Measurements from ENCODE around the gene NPL. TPM values are rescaled to one million over a fixed set of nuclear protein-coding genes. Genes with fewer than 3 reads are reported as not detected.

Gene NPL
- total RNA-seq, 2 experiments from 2014 or later: 2.2 to 6.3 TPM

DNA sequence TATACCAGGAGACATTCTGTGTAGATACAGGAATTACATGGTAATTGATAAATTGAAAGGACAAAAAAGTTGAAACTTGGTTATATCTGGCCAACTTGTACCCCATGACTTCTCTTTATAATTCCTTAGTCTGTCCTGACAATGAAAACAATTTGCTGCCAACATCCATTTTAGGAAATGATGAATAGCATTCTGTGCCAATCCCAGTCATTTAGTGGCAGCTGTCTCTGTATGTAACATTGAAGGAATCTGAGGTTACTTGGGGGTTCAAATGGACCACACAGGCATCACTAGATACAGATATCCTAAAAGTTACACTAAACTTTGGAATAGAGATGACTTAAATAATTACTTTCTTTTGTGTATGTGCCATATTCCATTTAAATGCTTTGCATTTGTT lies 87.8 kb downstream of the NPL start:
- 0 out of 2 replicates have a peak, but pooled peaks cover 4% of the 10 kb centered on the region for H4K20me1 ChIP-seq (ENCODE audit: insufficient read depth, low read length)
- intact Hi-C loops (cut with micrococcal nuclease; ENCODE audit: unreplicated experiment): no loop called here
- no TSS peak for BruUV-seq (replicated peaks)
- no peak for DNase-seq (ENCODE audit: low spot score)
- ChIA-PET CTCF (ENCODE audit: unreplicated experiment) (no interaction called here), POLR2A (no interaction called here)
- no peaks in the 10 kb centered on the region for H3K9me2 ChIP-seq (ENCODE audit: insufficient read depth, low read length)
- H3K4me3 ChIP-seq (ENCODE audit: low read depth, low read length, poor library complexity, severe bottlenecking): no peak overlapping the region
- peaks cover 8% of the 10 kb centered on the region; the same call in 1 of the 2 replicates for H3K79me2 ChIP-seq (ENCODE audit: insufficient read depth, low read depth, low read length)
- no peak overlapping the region for H3K27ac ChIP-seq (ENCODE audit: low read depth, low read length, poor library complexity, severe bottlenecking)
- H3K4me1 ChIP-seq (ENCODE audit: insufficient read depth, low read length, poor library complexity, severe bottlenecking): no peaks in the 10 kb centered on the region
- H3K4me2 ChIP-seq (ENCODE audit: low read length): no peak overlapping the region
- H3K36me3 ChIP-seq (ENCODE audit: insufficient read depth, low read length): peaks cover 100% of the 10 kb centered on the region
- no peaks in the 10 kb centered on the region for H3K9me3 ChIP-seq (ENCODE audit: low read length)
- TF ChIP-seq EZH2phosphoT487 (IDR thresholded peaks at IDR 0.05; ENCODE audit: borderline replicate concordance, low read depth, low read length): no peak
- TF ChIP-seq, protein P1, sequence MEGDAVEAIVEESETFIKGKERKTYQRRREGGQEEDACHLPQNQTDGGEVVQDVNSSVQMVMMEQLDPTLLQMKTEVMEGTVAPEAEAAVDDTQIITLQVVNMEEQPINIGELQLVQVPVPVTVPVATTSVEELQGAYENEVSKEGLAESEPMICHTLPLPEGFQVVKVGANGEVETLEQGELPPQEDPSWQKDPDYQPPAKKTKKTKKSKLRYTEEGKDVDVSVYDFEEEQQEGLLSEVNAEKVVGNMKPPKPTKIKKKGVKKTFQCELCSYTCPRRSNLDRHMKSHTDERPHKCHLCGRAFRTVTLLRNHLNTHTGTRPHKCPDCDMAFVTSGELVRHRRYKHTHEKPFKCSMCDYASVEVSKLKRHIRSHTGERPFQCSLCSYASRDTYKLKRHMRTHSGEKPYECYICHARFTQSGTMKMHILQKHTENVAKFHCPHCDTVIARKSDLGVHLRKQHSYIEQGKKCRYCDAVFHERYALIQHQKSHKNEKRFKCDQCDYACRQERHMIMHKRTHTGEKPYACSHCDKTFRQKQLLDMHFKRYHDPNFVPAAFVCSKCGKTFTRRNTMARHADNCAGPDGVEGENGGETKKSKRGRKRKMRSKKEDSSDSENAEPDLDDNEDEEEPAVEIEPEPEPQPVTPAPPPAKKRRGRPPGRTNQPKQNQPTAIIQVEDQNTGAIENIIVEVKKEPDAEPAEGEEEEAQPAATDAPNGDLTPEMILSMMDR (conservative IDR thresholded peaks at IDR 0.05; ENCODE audit: low read length): no peak
- no peak overlapping the region for H2AFZ ChIP-seq (ENCODE audit: low read length)

DNA sequence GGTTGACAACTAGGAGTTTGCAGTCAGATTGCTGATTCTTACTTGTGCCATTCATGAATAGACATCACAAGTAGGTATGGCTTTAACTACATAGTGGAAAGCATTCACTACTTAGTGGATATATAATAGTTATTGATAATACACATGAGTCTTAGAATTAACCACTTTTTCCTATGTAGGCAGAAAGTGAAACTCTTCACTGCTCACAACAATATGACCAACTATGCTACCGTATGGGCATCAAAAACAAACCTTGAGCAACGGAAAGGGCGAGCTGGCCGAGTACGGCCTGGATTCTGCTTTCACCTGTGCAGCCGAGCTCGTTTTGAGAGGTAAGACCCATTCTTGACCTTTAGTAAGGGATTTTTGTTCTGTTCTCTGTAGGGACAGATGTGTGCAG lies 88.3 kb downstream of the NPL start:
- intact Hi-C loops (cut with micrococcal nuclease; ENCODE audit: unreplicated experiment): no loop called here
- BruUV-seq (replicated peaks): no TSS peak
- H3K4me1 ChIP-seq (ENCODE audit: insufficient read depth, low read length, poor library complexity, severe bottlenecking): no peaks in the 10 kb centered on the region
- H4K20me1 ChIP-seq (ENCODE audit: insufficient read depth, low read length): 0 out of 2 replicates have a peak, but pooled peaks cover 4% of the 10 kb centered on the region
- H3K4me2 ChIP-seq (ENCODE audit: low read length): no peak overlapping the region
- H3K27ac ChIP-seq (ENCODE audit: low read depth, low read length, poor library complexity, severe bottlenecking): no peak overlapping the region
- ChIA-PET POLR2A (no interaction called here), CTCF (ENCODE audit: unreplicated experiment) (no interaction called here)
- H3K79me2 ChIP-seq (ENCODE audit: insufficient read depth, low read depth, low read length): peaks cover 8% of the 10 kb centered on the region; the same call in 1 of the 2 replicates
- no peak for DNase-seq (ENCODE audit: low spot score)
- no peaks in the 10 kb centered on the region for H3K9me3 ChIP-seq (ENCODE audit: low read length)
- H2AFZ ChIP-seq (ENCODE audit: low read length): no peak overlapping the region
- H3K4me3 ChIP-seq (ENCODE audit: low read depth, low read length, poor library complexity, severe bottlenecking): no peak overlapping the region
- H3K36me3 ChIP-seq (ENCODE audit: insufficient read depth, low read length): peaks cover 100% of the 10 kb centered on the region
- no peaks in the 10 kb centered on the region for H3K9me2 ChIP-seq (ENCODE audit: insufficient read depth, low read length)
- TF ChIP-seq, protein P1 (conservative IDR thresholded peaks at IDR 0.05; ENCODE audit: low read length): no peak
- TF ChIP-seq EZH2phosphoT487 (IDR thresholded peaks at IDR 0.05; ENCODE audit: borderline replicate concordance, low read depth, low read length): no peak

Other genes starting within 250 kb of the NPL start
- 1.3 and 2.2 TPM in 2 replicates for gene RNASEL, start 200.5 kb upstream of the NPL start, total RNA-seq (2014; rRNA removed; shearing (Covaris generic))
- gene RNASEL, start 200.5 kb upstream of the NPL start, total RNA-seq (2022): 3.0 and 4.0 TPM in 2 replicates
- gene RGS16, start 185.4 kb upstream of the NPL start, total RNA-seq (2014; rRNA removed; shearing (Covaris generic)): 17.9 and 20.1 TPM in 2 replicates
- gene RGS16, start 185.4 kb upstream of the NPL start, total RNA-seq (2022): 22.5 and 29.5 TPM in 2 replicates
- gene RGS8, start 105.2 kb upstream of the NPL start, total RNA-seq (2014; rRNA removed; shearing (Covaris generic)): 0.10 TPM in 1 of 2 replicates, not detected in the other
- 0.31 and 1.2 TPM in 2 replicates for gene RGS8, start 105.2 kb upstream of the NPL start, total RNA-seq (2022)
- gene DHX9, start 49.6 kb downstream of the NPL start, total RNA-seq (2014; rRNA removed; shearing (Covaris generic)): 217 and 276 TPM in 2 replicates
- 251 and 271 TPM in 2 replicates for gene DHX9, start 49.6 kb downstream of the NPL start, total RNA-seq (2022)
- gene SHCBP1L, start 163.4 kb downstream of the NPL start, total RNA-seq (2014; rRNA removed; shearing (Covaris generic)): 0.49 TPM in 1 of 2 replicates, not detected in the other
- gene SHCBP1L, start 163.4 kb downstream of the NPL start, total RNA-seq (2022): 0.65 and 1.5 TPM in 2 replicates
- gene LAMC1, start 233.6 kb downstream of the NPL start, total RNA-seq (2014; rRNA removed; shearing (Covaris generic)): 24.2 and 26.3 TPM in 2 replicates
- 32.0 and 42.1 TPM in 2 replicates for gene LAMC1, start 233.6 kb downstream of the NPL start, total RNA-seq (2022)

Data from OCI-LY7 (cell line).